Epithelial cell of esophagus (primary cell): ENCODE data around the gene MRM1.

Experiments
- DNase-seq: peaks from one replicate; pipeline ENCODE4 v3.0.0; 2010; ENCODE audit warnings: low read depth
- H3K4me3 ChIP-seq: 2 replicates; pipeline ENCODE4 v1.5.1; 2011; ENCODE audit warnings: mild to moderate bottlenecking, low read length, control low read depth
- TF ChIP-seq, protein P1 (sequence below): IDR thresholded peaks from 2 replicates; pipeline ENCODE4 v1.5.1; 2011; ENCODE audit warnings: low read depth, mild to moderate bottlenecking, low read length, control low read depth, inconsistent platforms; ENCODE audit not compliant: insufficient read depth; ENCODE audit errors: missing control alignments

Gene MRM1

DNA sequence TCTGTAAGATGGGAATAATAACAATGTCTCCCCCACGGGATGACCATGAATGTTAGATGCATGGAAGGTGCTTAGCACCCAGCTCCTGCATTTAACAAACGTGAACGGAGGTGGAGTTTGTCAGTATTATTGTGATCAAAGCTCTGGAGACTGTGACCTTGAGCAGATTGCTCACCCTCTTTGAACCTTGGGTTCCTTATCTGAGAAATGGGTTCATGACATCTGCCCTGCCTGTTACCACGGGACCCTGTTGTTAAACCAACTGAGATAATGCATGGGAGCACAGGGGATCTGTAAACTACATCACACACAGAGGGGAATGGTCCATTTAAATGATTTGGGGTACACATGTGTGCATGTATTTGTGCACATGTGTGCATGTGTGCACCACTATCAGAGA lies 29.6 kb downstream of the MRM1 start:
- no peak overlapping the region for H3K4me3 ChIP-seq
- TF ChIP-seq, protein P1, sequence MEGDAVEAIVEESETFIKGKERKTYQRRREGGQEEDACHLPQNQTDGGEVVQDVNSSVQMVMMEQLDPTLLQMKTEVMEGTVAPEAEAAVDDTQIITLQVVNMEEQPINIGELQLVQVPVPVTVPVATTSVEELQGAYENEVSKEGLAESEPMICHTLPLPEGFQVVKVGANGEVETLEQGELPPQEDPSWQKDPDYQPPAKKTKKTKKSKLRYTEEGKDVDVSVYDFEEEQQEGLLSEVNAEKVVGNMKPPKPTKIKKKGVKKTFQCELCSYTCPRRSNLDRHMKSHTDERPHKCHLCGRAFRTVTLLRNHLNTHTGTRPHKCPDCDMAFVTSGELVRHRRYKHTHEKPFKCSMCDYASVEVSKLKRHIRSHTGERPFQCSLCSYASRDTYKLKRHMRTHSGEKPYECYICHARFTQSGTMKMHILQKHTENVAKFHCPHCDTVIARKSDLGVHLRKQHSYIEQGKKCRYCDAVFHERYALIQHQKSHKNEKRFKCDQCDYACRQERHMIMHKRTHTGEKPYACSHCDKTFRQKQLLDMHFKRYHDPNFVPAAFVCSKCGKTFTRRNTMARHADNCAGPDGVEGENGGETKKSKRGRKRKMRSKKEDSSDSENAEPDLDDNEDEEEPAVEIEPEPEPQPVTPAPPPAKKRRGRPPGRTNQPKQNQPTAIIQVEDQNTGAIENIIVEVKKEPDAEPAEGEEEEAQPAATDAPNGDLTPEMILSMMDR = no peak
- DNase-seq = no peak

DNA sequence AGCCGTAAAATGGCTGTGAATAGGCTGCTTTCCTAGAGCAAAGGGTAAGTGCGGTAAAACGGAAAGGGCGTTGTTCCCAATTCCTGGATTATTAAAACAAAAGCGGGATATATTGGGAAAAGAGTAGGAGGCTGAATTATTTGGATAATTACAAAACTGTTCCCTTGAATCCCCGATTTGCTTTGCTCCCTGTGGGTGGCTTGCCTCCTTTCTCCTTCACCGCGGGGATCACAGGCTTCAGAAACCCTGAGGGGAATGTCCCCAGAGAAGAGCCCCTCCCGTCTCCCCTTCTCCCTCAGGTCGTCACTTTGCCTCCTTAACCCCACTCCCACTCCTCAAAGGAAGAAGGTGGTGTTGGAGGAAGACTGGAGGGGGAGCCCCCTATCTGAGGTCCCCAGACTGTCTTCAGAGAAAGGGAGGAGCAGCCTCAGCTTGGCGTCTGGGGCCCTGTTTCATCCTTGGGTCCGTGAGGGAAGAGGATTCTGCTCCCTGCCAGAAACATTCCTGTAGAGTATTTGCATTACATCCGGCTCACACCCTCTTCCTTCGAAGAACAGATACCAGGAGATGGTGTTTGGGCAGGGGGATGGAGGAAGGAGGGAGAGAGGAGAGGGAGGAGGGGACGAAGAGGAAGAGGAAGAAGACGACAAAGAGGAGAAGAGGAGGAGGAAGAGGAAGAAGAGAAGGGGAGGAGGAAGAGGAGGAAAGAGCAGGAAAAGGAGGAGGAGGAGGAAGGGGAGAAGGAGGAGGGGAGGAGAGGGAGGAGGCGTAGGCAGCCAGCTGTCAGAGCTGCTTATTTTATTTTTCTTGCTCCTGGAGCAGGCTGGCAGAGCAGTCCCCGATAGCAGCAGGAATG lies 31.8 kb downstream of the MRM1 start:
- TF ChIP-seq, protein P1 = no peak
- H3K4me3 ChIP-seq = no peak overlapping the region
- no peak for DNase-seq

- DNase-seq = no peak
- no peak overlapping the region for H3K4me3 ChIP-seq
- TF ChIP-seq, protein P1 = no peak
Observed at GRCh38 chr17:36640346-36640745, 39.0 kb downstream of the MRM1 start.

GRCh38 chr17:36640836-36641235 lies 39.5 kb downstream of the MRM1 start:
- TF ChIP-seq, protein P1 = no peak
- DNase-seq = no peak
- H3K4me3 ChIP-seq = no peak overlapping the region

DNA sequence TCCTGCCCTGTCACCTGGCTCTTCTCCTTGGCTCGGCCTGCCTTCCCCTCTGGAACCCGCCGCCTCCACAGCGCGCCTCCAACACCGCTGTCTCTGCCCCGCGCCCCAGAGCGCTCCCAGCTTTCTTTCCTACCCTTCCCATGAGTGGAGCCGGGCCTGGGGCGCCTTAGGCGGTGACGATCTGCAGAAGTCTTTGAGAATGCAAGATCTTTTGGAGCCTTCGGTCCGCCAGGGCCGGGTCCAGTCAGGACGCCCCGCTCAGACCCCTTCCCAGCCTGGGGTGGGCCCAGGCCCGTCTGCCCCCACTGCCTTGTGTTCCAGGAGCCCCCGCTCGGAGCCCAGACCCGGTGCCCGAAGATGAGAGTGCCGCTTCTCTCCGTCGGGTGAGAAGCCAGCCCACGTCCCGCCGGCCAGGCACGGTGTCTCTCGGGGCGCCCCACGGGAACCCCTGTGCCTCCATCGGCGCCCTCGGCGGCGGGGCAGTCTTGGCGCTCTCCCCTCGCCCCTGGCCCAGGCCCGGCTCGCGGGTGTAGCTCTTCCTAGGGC lies 40.0 kb downstream of the MRM1 start:
- TF ChIP-seq, protein P1 = no peak
- no peak overlapping the region for H3K4me3 ChIP-seq
- no peak for DNase-seq

DNA sequence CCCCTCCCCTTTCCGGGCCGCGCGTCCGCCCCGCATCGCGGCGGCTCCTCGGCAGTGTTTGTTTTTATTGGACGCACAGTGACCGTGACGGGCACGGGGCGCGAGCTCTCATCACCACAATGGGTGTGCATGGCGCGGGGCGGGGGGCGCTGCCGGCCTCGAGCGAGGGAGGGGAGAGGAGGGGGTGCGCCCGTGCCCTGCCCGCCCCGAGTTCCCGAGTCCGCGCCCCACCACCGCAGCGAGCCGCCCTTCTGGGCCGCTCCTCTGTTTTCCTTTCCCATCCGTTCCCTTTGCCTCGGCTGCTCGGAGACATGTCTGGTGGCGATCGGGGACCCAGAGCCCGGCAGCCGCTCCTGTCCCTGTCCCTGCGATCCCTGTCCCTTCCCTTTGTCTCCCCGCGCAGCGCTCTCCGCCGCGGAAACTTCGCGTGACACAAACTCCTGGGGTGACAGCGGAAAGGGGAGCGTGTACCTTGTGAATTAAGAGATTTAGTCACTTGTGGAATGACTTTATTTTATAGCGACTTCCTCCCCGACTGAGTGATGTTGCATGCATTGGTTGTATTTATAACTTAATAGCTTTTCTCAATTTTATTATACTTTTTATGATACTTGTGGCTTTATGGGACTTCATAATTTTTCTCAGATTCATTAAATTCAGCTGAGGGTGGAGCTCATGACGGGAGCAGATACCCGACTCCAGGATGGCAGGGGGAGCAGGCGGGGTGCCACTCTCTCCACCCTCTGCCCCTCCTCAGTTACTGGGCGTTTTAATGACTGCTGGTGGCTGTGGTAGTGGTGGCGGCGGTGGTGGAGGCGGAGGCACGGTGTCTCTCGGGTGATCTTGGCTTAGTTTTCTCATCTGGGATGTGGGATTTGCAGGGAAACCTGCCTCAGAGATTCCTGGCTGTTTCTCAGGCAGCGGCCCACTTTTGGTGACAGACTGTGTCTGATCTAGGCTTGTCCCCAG lies 40.8 kb downstream of the MRM1 start:
- DNase-seq = no peak
- TF ChIP-seq, protein P1 = no peak
- H3K4me3 ChIP-seq = peak overlapping the region; percentile 15
